NB4 (cell line): ENCODE results near the gene METTL25B.

Experiments used
- DNase-seq: peaks from one replicate; pipeline ENCODE4 v3.0.0; 2010; ENCODE audit warnings: low read depth
- H3K4me3 ChIP-seq: one replicate; pipeline ENCODE4 v1.5.1; 2011; ENCODE audit warnings: mild to moderate bottlenecking, low read depth, low read length, moderate library complexity
- MYC ChIP-seq: IDR thresholded peaks from 2 replicates; pipeline ENCODE4 v1.6.1; 2011; ENCODE audit warnings: low read depth, low read length
- POLR2A ChIP-seq: IDR thresholded peaks from 2 replicates; pipeline ENCODE4 v1.6.1; 2011; ENCODE audit warnings: mild to moderate bottlenecking; ENCODE audit not compliant: insufficient read length; ENCODE audit errors: extremely low read depth
- TF ChIP-seq, protein P1 (sequence below): IDR thresholded peaks from one replicate; pipeline ENCODE4 v1.5.1; 2012; ENCODE audit warnings: low read depth, low read length
- TF ChIP-seq, protein P2 (sequence below): IDR thresholded peaks from 2 replicates; pipeline ENCODE4 v1.6.1; 2011; ENCODE audit warnings: low read depth, low read length

Gene METTL25B

DNA sequence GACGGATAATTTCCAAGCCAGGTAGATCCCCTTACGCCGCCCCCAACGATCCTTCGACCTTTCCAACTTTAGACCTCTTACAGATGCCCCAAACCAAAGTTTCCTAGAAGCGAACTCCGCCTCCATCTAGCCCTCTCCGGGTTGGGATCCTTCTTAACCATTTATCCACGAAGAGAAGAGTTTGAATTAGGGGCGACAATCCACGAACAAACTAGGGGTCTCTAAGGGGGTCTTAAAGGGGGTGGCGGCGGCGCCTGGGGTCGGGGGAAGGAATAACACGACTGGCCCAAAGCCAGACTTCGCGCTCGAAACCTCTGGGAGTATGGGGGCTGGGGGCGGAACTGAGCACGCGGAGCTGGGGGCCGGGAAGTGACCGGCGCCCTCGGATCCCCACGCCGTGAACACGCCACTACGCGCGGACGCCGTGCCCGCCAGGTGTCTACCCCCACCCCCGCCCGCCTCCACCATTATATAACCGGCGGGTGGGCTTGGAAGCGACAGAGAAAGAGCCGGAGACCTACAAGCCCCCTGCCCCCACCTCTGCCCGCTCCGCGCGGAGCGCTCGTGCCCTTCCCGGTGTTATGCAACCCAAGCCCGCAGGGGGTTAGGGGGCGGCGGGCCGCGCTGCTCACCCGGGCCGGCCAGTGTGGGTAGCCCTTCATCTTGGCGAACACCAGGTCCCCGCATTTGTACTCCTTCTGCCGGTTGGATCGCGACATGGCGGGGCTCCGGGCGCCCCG lies 22.6 kb downstream of the METTL25B start:
- TF ChIP-seq MYC, result peak; percentile 78
- TF ChIP-seq, protein P1, sequence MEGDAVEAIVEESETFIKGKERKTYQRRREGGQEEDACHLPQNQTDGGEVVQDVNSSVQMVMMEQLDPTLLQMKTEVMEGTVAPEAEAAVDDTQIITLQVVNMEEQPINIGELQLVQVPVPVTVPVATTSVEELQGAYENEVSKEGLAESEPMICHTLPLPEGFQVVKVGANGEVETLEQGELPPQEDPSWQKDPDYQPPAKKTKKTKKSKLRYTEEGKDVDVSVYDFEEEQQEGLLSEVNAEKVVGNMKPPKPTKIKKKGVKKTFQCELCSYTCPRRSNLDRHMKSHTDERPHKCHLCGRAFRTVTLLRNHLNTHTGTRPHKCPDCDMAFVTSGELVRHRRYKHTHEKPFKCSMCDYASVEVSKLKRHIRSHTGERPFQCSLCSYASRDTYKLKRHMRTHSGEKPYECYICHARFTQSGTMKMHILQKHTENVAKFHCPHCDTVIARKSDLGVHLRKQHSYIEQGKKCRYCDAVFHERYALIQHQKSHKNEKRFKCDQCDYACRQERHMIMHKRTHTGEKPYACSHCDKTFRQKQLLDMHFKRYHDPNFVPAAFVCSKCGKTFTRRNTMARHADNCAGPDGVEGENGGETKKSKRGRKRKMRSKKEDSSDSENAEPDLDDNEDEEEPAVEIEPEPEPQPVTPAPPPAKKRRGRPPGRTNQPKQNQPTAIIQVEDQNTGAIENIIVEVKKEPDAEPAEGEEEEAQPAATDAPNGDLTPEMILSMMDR, result no peak
- TF ChIP-seq POLR2A, result no peak
- TF ChIP-seq, protein P2, sequence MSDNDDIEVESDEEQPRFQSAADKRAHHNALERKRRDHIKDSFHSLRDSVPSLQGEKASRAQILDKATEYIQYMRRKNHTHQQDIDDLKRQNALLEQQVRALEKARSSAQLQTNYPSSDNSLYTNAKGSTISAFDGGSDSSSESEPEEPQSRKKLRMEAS, result peak; percentile 57
- H3K4me3 ChIP-seq, result peak overlapping the region; percentile 99
- DNase-seq, result peak; percentile 74

DNA sequence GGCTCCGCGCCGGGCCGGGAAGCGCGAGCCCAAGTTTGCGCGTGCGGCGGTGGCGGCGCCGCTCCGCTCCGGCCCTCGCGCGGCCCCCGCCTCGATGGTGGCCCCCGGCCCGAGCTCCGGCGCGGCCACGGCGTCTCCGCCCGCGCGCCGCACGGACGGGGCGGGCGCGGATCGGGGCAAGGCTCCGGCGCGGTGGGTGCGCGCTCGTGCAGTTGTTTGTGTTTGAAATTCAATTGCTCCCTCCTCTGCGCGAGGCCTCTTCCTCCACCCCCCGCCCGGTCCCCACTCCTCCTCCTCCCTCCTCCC lies 23.1 kb downstream of the METTL25B start, which contains the start of gene HDGF:
TSS of gene HDGF (minus strand) at position 225 of the 306 bp plus-strand sequence. CDS start 246 bp downstream, outside the sequence.
- no peak for DNase-seq
- peak within 1 kb of the TSS; percentile 99 for H3K4me3 ChIP-seq
- TF ChIP-seq, protein P1, result no peak
- TF ChIP-seq MYC (no peak), POLR2A (no peak)
- TF ChIP-seq, protein P2, result no peak

DNA sequence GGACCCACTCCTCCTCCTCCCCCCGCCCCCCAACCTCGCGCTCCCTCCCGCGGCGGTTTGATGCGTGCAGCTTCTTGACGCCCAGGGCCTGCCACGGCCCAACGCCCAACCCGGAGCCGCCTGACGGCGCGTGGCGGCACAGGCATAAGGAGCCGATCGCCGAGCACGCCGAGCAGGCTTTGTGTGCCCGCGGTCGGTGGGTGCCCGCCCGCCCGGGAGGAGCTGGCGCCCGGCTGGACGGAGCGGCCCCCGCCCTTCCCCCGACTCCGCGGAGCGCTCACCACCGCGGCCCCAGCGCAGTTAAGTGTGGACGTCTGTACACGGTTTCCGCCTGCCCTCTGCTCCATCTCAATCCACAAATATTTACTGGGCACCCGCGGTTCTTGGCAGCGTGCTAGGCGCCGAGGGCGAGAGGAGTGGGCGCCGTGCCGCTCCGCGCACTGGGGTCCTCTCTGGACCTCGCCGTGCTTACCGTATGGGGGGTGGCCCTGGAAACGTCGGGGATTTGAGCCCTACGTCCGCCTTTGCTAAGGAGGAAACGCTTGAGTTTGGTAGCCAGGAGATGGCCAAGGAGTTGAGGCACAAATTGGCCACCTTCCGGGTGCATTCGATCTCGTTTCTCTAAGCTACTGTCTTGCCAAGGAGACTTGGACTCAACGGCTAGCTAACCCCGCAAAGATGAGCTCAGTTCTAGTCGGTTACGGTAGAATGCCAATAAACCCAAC lies 23.6 kb downstream of the METTL25B start:
- peak; percentile 69 for TF ChIP-seq POLR2A
- TF ChIP-seq MYC, result peak; percentile 78; the same call in 1 of the 2 replicates
- TF ChIP-seq, protein P1, result no peak
- TF ChIP-seq, protein P2, result peak; percentile 84
- peak; percentile 99 for DNase-seq
- peak overlapping the region; percentile 99 for H3K4me3 ChIP-seq

DNA sequence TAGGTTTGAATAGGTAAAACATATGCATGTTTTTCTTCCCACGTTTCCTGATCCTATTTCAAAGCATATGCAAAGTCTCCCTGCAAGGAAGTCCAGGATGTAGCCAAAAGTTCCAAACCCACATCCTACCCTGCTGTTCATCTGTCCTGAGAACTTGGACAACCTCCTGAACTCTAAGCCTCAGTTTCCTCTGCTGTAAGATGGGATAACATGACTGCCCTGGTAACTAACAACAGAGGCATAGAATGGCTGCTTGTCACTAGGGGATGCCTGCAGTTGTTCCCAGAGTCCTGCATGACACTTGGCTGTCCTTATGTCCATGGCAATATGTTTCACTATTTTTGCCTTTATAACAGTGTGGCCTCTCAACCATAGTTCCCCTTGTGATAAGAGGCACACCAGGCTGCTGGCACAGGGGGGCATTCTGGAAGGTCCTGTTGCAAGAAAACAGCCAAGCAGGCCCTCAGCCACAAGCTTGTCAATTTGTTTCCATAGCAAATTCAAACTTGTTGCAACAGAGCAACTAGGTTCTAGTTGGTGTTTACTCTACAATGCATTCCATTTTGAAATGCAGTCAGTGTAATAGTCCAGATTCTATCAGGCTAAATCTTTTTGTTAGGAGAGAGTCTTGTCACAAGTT lies 24.7 kb downstream of the METTL25B start:
- TF ChIP-seq POLR2A (no peak), MYC (no peak)
- TF ChIP-seq, protein P2, result peak; percentile 21; the same call in 1 of the 2 replicates
- TF ChIP-seq, protein P1, result no peak
- H3K4me3 ChIP-seq, result peak overlapping the region; percentile 82
- peak; percentile 44 for DNase-seq

DNA sequence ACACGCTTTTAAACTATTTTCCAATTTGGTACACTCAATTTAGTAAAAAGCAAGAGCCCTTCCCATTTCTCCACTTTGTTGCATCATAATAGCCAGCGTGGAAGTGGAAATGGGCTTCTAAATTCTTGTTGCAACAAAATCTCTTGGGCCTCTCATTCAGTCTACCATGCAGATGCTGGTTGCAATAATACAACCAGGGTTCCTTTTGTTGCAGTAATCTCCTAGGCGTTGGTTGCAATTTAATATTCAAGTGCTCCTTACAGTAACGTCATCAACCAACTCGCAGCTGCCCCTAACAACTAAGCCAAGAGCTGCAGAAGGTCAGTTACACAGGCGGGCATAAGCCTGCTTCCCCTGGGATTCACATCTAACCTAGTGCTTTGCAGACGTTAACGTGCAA lies 25.9 kb downstream of the METTL25B start:
- no peak overlapping the region for H3K4me3 ChIP-seq
- DNase-seq, result no peak
- TF ChIP-seq, protein P1, result no peak
- TF ChIP-seq, protein P2, result no peak
- TF ChIP-seq MYC (no peak), POLR2A (no peak)
